Stimulated activated CD8-positive, alpha-beta memory T cell treated with anti-CD3 and anti-CD28 coated beads, Interleukin-12 subunit alpha, Interleukin-12 subunit beta, amount 100 ng/mL, for 4 hours (primary cell): ENCODE data around the gene ZNF526.

Source experiments
- DNase-seq: peaks from one replicate; pipeline ENCODE4 v3.0.0-alpha.2; 2020; ENCODE audit warnings: low read depth

The ZNF526 gene

GRCh38 chr19:42225718-42226292, 5.7 kb downstream of the ZNF526 start:
- DNase-seq, result no peak

GRCh38 chr19:42226886-42227285, 6.8 kb downstream of the ZNF526 start:
- DNase-seq, result no peak

GRCh38 chr19:42228641-42229040, 8.5 kb downstream of the ZNF526 start:
- no peak for DNase-seq

- no peak for DNase-seq
Measured at GRCh38 chr19:42229301-42229854, 9.3 kb downstream of the ZNF526 start.

- DNase-seq, result no peak
Measured at GRCh38 chr19:42229855-42230351, 9.8 kb downstream of the ZNF526 start.

GRCh38 chr19:42230571-42230970, 10.5 kb downstream of the ZNF526 start:
- no peak for DNase-seq

GRCh38 chr19:42232435-42232834, 12.3 kb downstream of the ZNF526 start:
- no peak for DNase-seq

- DNase-seq, result no peak
Measured at GRCh38 chr19:42233106-42233505, 13.0 kb downstream of the ZNF526 start.

- DNase-seq, result no peak
Measured at GRCh38 chr19:42233678-42234292, 13.7 kb downstream of the ZNF526 start.

GRCh38 chr19:42234364-42234763, 14.3 kb downstream of the ZNF526 start:
- no peak for DNase-seq

- DNase-seq, result no peak
Measured at GRCh38 chr19:42235181-42235580, 15.1 kb downstream of the ZNF526 start.

GRCh38 chr19:42239544-42240220, 19.6 kb downstream of the ZNF526 start:
- no peak for DNase-seq

GRCh38 chr19:42241279-42241678, 21.2 kb downstream of the ZNF526 start:
- DNase-seq, result no peak

GRCh38 chr19:42242069-42242511, 22.0 kb downstream of the ZNF526 start:
- DNase-seq, result no peak

- peak; percentile 94 for DNase-seq
Measured at GRCh38 chr19:42242512-42243409, 22.6 kb downstream of the ZNF526 start, which contains the start of gene GSK3A. Gene GSK3A (minus strand): TSS chr19:42242602. CDS start chr19:42242465, 137 bp downstream.

GRCh38 chr19:42244347-42245220, 24.5 kb downstream of the ZNF526 start:
- peak; percentile 86 for DNase-seq

GRCh38 chr19:42245231-42245630, 25.1 kb downstream of the ZNF526 start:
- DNase-seq, result no peak

- no peak for DNase-seq
Measured at GRCh38 chr19:42246143-42246921, 26.2 kb downstream of the ZNF526 start.

- no peak for DNase-seq
Measured at GRCh38 chr19:42246922-42247639, 27.0 kb downstream of the ZNF526 start.
